ENCODE results near the gene MVK. TPM values are rescaled to one million over a fixed set of nuclear protein-coding genes. Genes with fewer than 3 reads are reported as not detected.

MVK gene
- total RNA-seq, 2 donors from 2014 or later: 13.4 to 54.1 TPM

DNA sequence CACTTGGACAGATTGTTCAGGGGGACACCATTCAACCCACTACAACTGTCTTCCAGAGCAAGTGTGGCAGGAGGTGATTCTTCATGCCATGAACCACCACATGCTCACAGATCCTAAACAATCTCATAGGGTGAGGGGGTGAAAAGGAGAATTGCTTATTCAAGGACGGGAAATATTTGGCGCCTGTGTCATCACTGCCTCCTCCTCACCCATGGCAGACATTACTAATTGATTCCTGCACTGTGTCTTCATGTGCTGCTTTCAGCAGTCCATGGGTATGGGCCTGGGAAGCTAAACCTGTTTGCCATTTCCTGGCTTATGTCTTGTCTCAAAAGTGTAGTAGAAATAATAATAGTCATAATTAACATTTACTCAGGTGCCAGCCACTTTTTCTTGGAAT lies 31.6 kb upstream of the MVK start:
- TF ChIP-seq POLR2AphosphoS5 (IDR thresholded peaks at IDR 0.05): no peak
- TF ChIP-seq POLR2A (IDR thresholded peaks at IDR 0.05): no peak
- TF ChIP-seq, protein P1, sequence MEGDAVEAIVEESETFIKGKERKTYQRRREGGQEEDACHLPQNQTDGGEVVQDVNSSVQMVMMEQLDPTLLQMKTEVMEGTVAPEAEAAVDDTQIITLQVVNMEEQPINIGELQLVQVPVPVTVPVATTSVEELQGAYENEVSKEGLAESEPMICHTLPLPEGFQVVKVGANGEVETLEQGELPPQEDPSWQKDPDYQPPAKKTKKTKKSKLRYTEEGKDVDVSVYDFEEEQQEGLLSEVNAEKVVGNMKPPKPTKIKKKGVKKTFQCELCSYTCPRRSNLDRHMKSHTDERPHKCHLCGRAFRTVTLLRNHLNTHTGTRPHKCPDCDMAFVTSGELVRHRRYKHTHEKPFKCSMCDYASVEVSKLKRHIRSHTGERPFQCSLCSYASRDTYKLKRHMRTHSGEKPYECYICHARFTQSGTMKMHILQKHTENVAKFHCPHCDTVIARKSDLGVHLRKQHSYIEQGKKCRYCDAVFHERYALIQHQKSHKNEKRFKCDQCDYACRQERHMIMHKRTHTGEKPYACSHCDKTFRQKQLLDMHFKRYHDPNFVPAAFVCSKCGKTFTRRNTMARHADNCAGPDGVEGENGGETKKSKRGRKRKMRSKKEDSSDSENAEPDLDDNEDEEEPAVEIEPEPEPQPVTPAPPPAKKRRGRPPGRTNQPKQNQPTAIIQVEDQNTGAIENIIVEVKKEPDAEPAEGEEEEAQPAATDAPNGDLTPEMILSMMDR (IDR thresholded peaks at IDR 0.05): no peak
- Histone ChIP-seq H3K4me3 (no peak overlapping the region), H3K36me3 (no peaks in the 10 kb centered on the region), H3K4me1 (replicated peaks) (no peaks in the 10 kb centered on the region), H3K27me3 (replicated peaks; ENCODE audit: insufficient read depth) (no peaks in the 10 kb centered on the region), H3K27ac (no peak overlapping the region), H3K9me3 (no peaks in the 10 kb centered on the region)
- WGBS: 79% methylated on average over 2 of the region's 2 CpGs
- DNase-seq (ENCODE audit: low spot score): no peak
- intact Hi-C loops (cut with DNase I): no loop called here

DNA sequence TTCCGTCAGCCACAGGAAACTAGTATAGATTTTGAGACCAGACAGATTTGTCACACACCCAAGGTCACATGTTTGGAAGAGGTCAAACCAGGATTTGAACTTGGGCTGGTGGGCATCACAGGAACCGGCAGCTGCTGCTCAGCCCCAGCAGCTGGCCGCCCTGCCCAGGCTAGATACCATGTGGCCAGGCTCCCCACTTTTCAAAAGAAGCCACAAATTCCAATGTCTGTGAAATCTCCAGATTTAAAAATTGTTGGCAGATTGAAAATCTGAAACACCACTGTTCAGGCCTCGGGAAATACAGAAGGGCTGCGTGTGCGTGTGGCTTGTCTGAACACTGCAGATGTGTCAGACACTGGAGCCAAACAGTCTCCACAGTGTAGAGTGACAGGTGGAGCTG lies 30.7 kb upstream of the MVK start:
- WGBS: 92% methylated on average over 6 of the region's 6 CpGs
- no peak for TF ChIP-seq POLR2AphosphoS5 (IDR thresholded peaks at IDR 0.05)
- no peak for TF ChIP-seq POLR2A (IDR thresholded peaks at IDR 0.05)
- TF ChIP-seq, protein P1 (IDR thresholded peaks at IDR 0.05): no peak
- no peaks in the 10 kb centered on the region for H3K27me3 ChIP-seq (replicated peaks; ENCODE audit: insufficient read depth)

DNA sequence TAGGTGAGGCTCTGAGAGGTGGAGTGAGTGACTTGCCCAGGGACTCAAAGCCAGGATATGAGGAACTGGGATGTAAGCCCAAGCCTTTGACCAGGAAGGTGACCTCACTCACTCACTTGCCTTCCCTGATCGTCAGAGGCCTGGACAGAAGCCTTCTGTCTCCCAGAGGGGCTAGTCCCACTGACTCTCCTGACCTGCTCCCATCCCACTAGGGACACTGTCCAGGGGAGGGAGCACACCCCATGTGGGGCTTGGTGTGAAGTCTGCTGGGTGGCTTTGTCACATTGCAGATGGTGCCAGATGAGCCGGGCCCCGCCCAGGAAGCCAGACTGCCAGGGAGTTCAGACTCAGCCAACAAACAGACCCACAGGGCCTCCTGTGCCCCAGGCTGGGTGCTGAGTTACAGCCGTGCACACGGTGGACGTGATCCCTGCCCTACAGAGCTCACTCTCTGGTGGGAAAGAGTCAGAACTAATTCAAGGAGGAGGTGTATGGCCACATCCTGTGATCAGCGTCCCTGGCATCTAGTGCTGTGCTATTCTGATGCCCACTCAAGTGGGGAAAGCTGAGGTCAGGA lies 28.6 kb upstream of the MVK start:
- no peak overlapping the region for H3K27ac ChIP-seq
- intact Hi-C loops (cut with DNase I): no loop called here
- WGBS: 51% methylated on average over 5 of the region's 7 CpGs

More for the DNA sequence above, 30.7 kb upstream of the MVK start:
- no peak for DNase-seq (ENCODE audit: low spot score)
- Histone ChIP-seq H3K27ac (no peak overlapping the region), H3K36me3 (no peaks in the 10 kb centered on the region), H3K4me1 (replicated peaks) (no peaks in the 10 kb centered on the region), H3K4me3 (no peak overlapping the region), H3K9me3 (no peaks in the 10 kb centered on the region)
- intact Hi-C loops (cut with DNase I): no loop called here

DNA sequence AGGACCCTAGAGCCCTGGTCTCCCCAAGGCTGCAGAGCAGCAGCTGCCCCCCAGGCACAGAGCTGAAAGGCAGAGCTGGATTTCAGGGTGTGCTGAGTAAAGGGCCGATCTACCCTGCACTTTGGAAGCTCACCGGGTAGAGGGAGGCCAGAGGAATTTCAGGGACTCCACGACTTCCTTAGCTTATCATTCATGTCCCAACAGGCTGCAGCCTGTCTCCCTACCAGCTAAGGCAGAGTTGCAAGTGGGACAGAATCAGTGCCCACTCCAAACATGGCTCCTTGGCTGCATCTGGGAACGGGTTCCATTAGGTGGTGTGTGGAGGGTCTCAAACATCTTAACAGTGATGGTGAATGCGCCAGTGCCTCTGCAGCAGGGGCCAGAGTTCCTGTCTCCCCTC lies 27.8 kb upstream of the MVK start:
- TF ChIP-seq POLR2A (IDR thresholded peaks at IDR 0.05): no peak
- TF ChIP-seq, protein P1 (IDR thresholded peaks at IDR 0.05): no peak
- no peak for TF ChIP-seq POLR2AphosphoS5 (IDR thresholded peaks at IDR 0.05)
- WGBS: 40% methylated on average over 5 of the region's 5 CpGs
- no peak for DNase-seq (ENCODE audit: low spot score)
- H3K4me1 ChIP-seq (replicated peaks): no peaks in the 10 kb centered on the region
- no peak overlapping the region for H3K27ac ChIP-seq
- no peaks in the 10 kb centered on the region for H3K9me3 ChIP-seq
- H3K27me3 ChIP-seq (replicated peaks; ENCODE audit: insufficient read depth): no peaks in the 10 kb centered on the region
- intact Hi-C loops (cut with DNase I): no loop called here
- no peaks in the 10 kb centered on the region for H3K36me3 ChIP-seq
- H3K4me3 ChIP-seq: no peak overlapping the region

More for the DNA sequence above, 28.6 kb upstream of the MVK start:
- Histone ChIP-seq H3K4me3 (no peak overlapping the region), H3K4me1 (replicated peaks) (no peaks in the 10 kb centered on the region), H3K27me3 (replicated peaks; ENCODE audit: insufficient read depth) (no peaks in the 10 kb centered on the region), H3K9me3 (no peaks in the 10 kb centered on the region), H3K36me3 (no peaks in the 10 kb centered on the region)
- DNase-seq (ENCODE audit: low spot score): no peak
- TF ChIP-seq, protein P1 (IDR thresholded peaks at IDR 0.05): no peak
- TF ChIP-seq POLR2A (IDR thresholded peaks at IDR 0.05): no peak
- no peak for TF ChIP-seq POLR2AphosphoS5 (IDR thresholded peaks at IDR 0.05)

- intact Hi-C loops (cut with DNase I): no loop called here
- no peaks in the 10 kb centered on the region for H3K36me3 ChIP-seq
- TF ChIP-seq POLR2A (IDR thresholded peaks at IDR 0.05): no peak
- no peaks in the 10 kb centered on the region for H3K9me3 ChIP-seq
- 91% methylated on average over 18 of the region's 18 CpGs for WGBS
- no peak overlapping the region for H3K27ac ChIP-seq
- H3K27me3 ChIP-seq (replicated peaks; ENCODE audit: insufficient read depth): no peaks in the 10 kb centered on the region
- H3K4me1 ChIP-seq (replicated peaks): no peaks in the 10 kb centered on the region
- H3K4me3 ChIP-seq: no peak overlapping the region
- no peak for DNase-seq (ENCODE audit: low spot score)
These were observed 26.3 kb upstream of the MVK start for GRCh38 chr12:109547286-109547685.
